H1 (cell line): ENCODE measurements around the gene PROSER2. TPM values are rescaled to one million over a fixed set of nuclear protein-coding genes. Genes with fewer than 3 reads are reported as not detected.

ENCODE experiments used
- CTCF ChIA-PET: fragments of 300-600 bp; sonication (Branson Sonifier 250); formaldehyde crosslinking; loops from one replicate; lab custom pipeline; 2021; ENCODE audit not compliant: partially characterized antibody; lab: Charles Lee
- POLR2A ChIA-PET: fragments of 300-600 bp; sonication (Branson Sonifier 250); formaldehyde crosslinking; loops from one replicate; lab custom pipeline; 2021; ENCODE audit warnings: inconsistent platforms; ENCODE audit not compliant: partially characterized antibody; lab: Charles Lee
- DNase-seq, 2 experiments: peaks; one replicate each; pipeline versions ENCODE4 v3.0.0 to v3.0.0-alpha.2; 2010 to 2022; ENCODE audit warnings: low spot score in 2 of 2, low read depth in 1 of 2, mixed read lengths in 1 of 2
- FAIRE-seq: peaks from 2 replicates; lab custom pipeline; 2011; peaks lifted over from hg19 to GRCh38; lab: Jason Lieb, UNC
- H2AFZ ChIP-seq: 2 replicates; pipeline ENCODE4 v1.8.1; 2012; ENCODE audit warnings: low read length, inconsistent platforms
- H2AK5ac ChIP-seq: 2 replicates; pipeline ENCODE4 v1.6.1; 2013; ENCODE audit warnings: low read depth, low read length
- H2BK120ac ChIP-seq: replicated peaks from 2 replicates; pipeline ENCODE3; 2013; ENCODE audit warnings: low read depth, low read length, inconsistent platforms
- H2BK12ac ChIP-seq: 2 replicates; pipeline ENCODE4 v1.6.1; 2013; ENCODE audit warnings: low read depth, low read length
- H2BK15ac ChIP-seq: 2 replicates; pipeline ENCODE4 v1.6.1; 2013; ENCODE audit warnings: low read length
- H2BK20ac ChIP-seq: 2 replicates; pipeline ENCODE4 v1.6.1; 2013; ENCODE audit warnings: low read length
- H2BK5ac ChIP-seq: 2 replicates; pipeline ENCODE4 v1.6.1; 2013; ENCODE audit warnings: low read depth, low read length
- H3K14ac ChIP-seq: 2 replicates; pipeline ENCODE4 v1.6.1; 2013; ENCODE audit warnings: inconsistent platforms; ENCODE audit not compliant: insufficient read length
- H3K18ac ChIP-seq: 2 replicates; pipeline ENCODE4 v1.6.1; 2013; ENCODE audit warnings: low read length; ENCODE audit errors: extremely low read depth
- H3K23ac ChIP-seq: 2 replicates; pipeline ENCODE4 v1.6.1; 2013; ENCODE audit warnings: inconsistent platforms; ENCODE audit not compliant: insufficient read length
- H3K23me2 ChIP-seq: 2 replicates; pipeline ENCODE4 v1.6.1; 2013; ENCODE audit warnings: low read depth, low read length
- H3K27ac ChIP-seq: 2 replicates; pipeline ENCODE4 v1.6.1; 2011; ENCODE audit warnings: low read depth, low read length, inconsistent platforms
- H3K27me3 ChIP-seq, 4 experiments: replicated peaks in 1 of 4; 1 replicate in 1 of 4; 2 replicates in 3 of 4; pipeline versions ENCODE4 v1.6.1 to v1.8.1; 2011 to 2013; ENCODE audit warnings: low read length in 3 of 4, mild to moderate bottlenecking in 3 of 4, inconsistent platforms in 2 of 4, mixed read lengths in 2 of 4, moderate library complexity in 1 of 4; ENCODE audit not compliant: control insufficient read depth in 3 of 4, insufficient read depth in 3 of 4; ENCODE audit errors: extremely low read depth in 1 of 4
- H3K36me3 ChIP-seq, 4 experiments: 2 replicates each; pipeline versions ENCODE4 v1.6.1 to v1.8.1; 2011 to 2013; ENCODE audit warnings: mild to moderate bottlenecking in 4 of 4, low read length in 3 of 4, moderate library complexity in 2 of 4, control low read depth in 1 of 4, inconsistent platforms in 1 of 4; ENCODE audit not compliant: insufficient read depth in 4 of 4, control insufficient read depth in 2 of 4
- H3K4ac ChIP-seq: replicated peaks from 2 replicates; pipeline ENCODE3; 2013; ENCODE audit warnings: low read length, low read depth, mixed read lengths, inconsistent platforms; ENCODE audit not compliant: insufficient read length
- H3K4me1 ChIP-seq, 4 experiments: replicated peaks in 1 of 4; 1 replicate in 1 of 4; 2 replicates in 3 of 4; pipeline versions ENCODE4 v1.6.1 to v1.8.1; 2011 to 2013; ENCODE audit warnings: low read length in 3 of 4, inconsistent platforms in 2 of 4, mixed read lengths in 1 of 4; ENCODE audit not compliant: insufficient read depth in 4 of 4, control insufficient read depth in 3 of 4
- H3K4me2 ChIP-seq, 2 experiments: 2 replicates each; pipeline versions ENCODE4 v1.6.1 to v1.8.1; 2011 to 2013; ENCODE audit warnings: low read depth in 2 of 2, low read length in 2 of 2, control low read depth in 1 of 2, inconsistent platforms in 1 of 2, mild to moderate bottlenecking in 1 of 2; ENCODE audit not compliant: insufficient read depth in 1 of 2
- H3K4me3 ChIP-seq, 4 experiments: fragments of 200-600, 300-600 bp in 1 of 4; sonication (generic), shearing (Covaris generic), sonication (Bioruptor Twin) in 1 of 4; 2 replicates each; pipeline versions ENCODE4 v1.5.1 to v1.8.1; 2011 to 2016; ENCODE audit warnings: low read length in 4 of 4, low read depth in 3 of 4, control low read depth in 2 of 4, inconsistent platforms in 2 of 4, mild to moderate bottlenecking in 2 of 4, mixed read lengths in 1 of 4, moderate library complexity in 1 of 4; ENCODE audit not compliant: insufficient read depth in 2 of 4; ENCODE audit errors: extremely low read depth in 1 of 4
- H3K56ac ChIP-seq: replicated peaks from 2 replicates; pipeline ENCODE3; 2013; ENCODE audit warnings: low read depth, mild to moderate bottlenecking, mixed read lengths, low read length, inconsistent platforms; ENCODE audit not compliant: insufficient read length
- H3K79me1 ChIP-seq: 2 replicates; pipeline ENCODE4 v1.6.1; 2013; ENCODE audit warnings: low read depth, low read length, control low read depth
- H3K79me2 ChIP-seq, 2 experiments: 2 replicates each; pipeline versions ENCODE4 v1.6.1 to v1.8.1; 2012 to 2013; ENCODE audit warnings: low read length in 2 of 2, mild to moderate bottlenecking in 2 of 2, inconsistent platforms in 1 of 2; ENCODE audit not compliant: insufficient read depth in 2 of 2, control insufficient read depth in 1 of 2
- H3K9ac ChIP-seq, 4 experiments: replicated peaks in 1 of 4; 1 replicate in 1 of 4; 2 replicates in 3 of 4; pipeline versions ENCODE4 v1.6.1 to v1.8.1; 2011 to 2013; ENCODE audit warnings: low read depth in 3 of 4, low read length in 3 of 4, control low read depth in 2 of 4, mild to moderate bottlenecking in 2 of 4, moderate library complexity in 2 of 4, inconsistent platforms in 1 of 4; ENCODE audit errors: extremely low read depth in 1 of 4
- H3K9me3 ChIP-seq, 2 experiments: 2 replicates each; pipeline versions ENCODE4 v1.6.1 to v1.8.1; 2012 to 2013; ENCODE audit warnings: mild to moderate bottlenecking in 2 of 2, moderate library complexity in 2 of 2, control low read depth in 1 of 2, inconsistent platforms in 1 of 2, low read depth in 1 of 2, low read length in 1 of 2, mixed read lengths in 1 of 2; ENCODE audit not compliant: insufficient read depth in 2 of 2
- H4K20me1 ChIP-seq, 2 experiments: replicated peaks in 1 of 2; 2 replicates each; pipeline versions ENCODE3 to v1.8.1; 2011 to 2013; ENCODE audit warnings: inconsistent platforms in 2 of 2, low read length in 2 of 2, mild to moderate bottlenecking in 1 of 2; ENCODE audit not compliant: insufficient read depth in 2 of 2, control insufficient read depth in 1 of 2
- H4K5ac ChIP-seq: 2 replicates; pipeline ENCODE4 v1.6.1; 2013; ENCODE audit warnings: low read length, low read depth, mixed read lengths, inconsistent platforms; ENCODE audit not compliant: insufficient read length
- H4K8ac ChIP-seq: 2 replicates; pipeline ENCODE4 v1.8.0; 2013; ENCODE audit warnings: mild to moderate bottlenecking, moderate library complexity, low read length, inconsistent platforms; ENCODE audit not compliant: insufficient read depth; ENCODE audit errors: extremely low read depth
- H4K91ac ChIP-seq: replicated peaks from 2 replicates; pipeline ENCODE3; 2013; ENCODE audit warnings: low read length, mixed read lengths, inconsistent platforms; ENCODE audit not compliant: insufficient read length
- TEAD4 ChIP-seq: IDR thresholded peaks from 2 replicates; pipeline ENCODE4 v1.6.1; 2012; ENCODE audit warnings: low read depth, low read length, inconsistent platforms, mixed read lengths
- YY1 ChIP-seq: IDR thresholded peaks from 2 replicates; pipeline ENCODE4 v1.6.1; 2011; ENCODE audit warnings: low read depth, mild to moderate bottlenecking, low read length
- WGBS, 2 experiments: shearing (Covaris generic) in 1 of 2; methylation state at CpG; one replicate each; pipeline versions ENCODE4 v1.1.6 to v1.1.7; 2013 to 2015; ENCODE audit warnings: low lambda C conversion rate in 2 of 2, mixed read lengths in 2 of 2, inconsistent platforms in 1 of 2, low coverage in 1 of 2, missing lambda C conversion rate in 1 of 2; ENCODE audit not compliant: insufficient replicate concordance in 2 of 2, insufficient coverage in 1 of 2, insufficient read length in 1 of 2; ENCODE audit errors: extremely low coverage in 1 of 2, missing lambda C conversion rate in 1 of 2; 5-methylcytosine and 5-hydroxymethylcytosine counted together
- polyA plus RNA-seq, 7 experiments: library from polyadenylated mRNA; depleted of rRNA in 3 of 7; stranded (reverse) in 5 of 7; unstranded in 2 of 7; fragments of >200 nt in 5 of 7; fragments of 200-250 nt in 2 of 7; gene quantifications; 1 replicate in 5 of 7; 2 replicates in 1 of 7; 4 replicates in 1 of 7; pipeline versions ENCODE4 v1.2.1 to v1.2.3, GENCODE V29; 2011 to 2013; ENCODE audit warnings: missing spikeins in 2 of 7, mixed read lengths in 2 of 7
- total RNA-seq: library from RNA; stranded (reverse); fragmentation: NEBNext Ultra II Directional; extraction: Animal tissue kit (Norgen Biotek cat#: 25700); gene quantifications from 2 replicates; pipeline ENCODE4 v1.2.1, GENCODE V29; 2021

Gene PROSER2
- total and polyA plus RNA-seq, 2 of the 8 experiments (the other 6 are each of a cell fraction or from before 2014, with no cell fraction given): 3.9 to 13.7 TPM

- no peak overlapping the region for H2BK12ac ChIP-seq
- no peak overlapping the region for H3K4me2 ChIP-seq
- no peak overlapping the region for H3K23ac ChIP-seq
- no peak overlapping the region for H3K18ac ChIP-seq
- no peak overlapping the region for H2BK5ac ChIP-seq
- H3K4me1 ChIP-seq: peaks cover 0 to 4% (median 1%) of the 10 kb centered on the region in 4 experiments; a peak in 2 of 7 replicates
- no peaks in the 10 kb centered on the region for H3K9me3 ChIP-seq
- no peaks in the 10 kb centered on the region for H4K20me1 ChIP-seq
- no peak overlapping the region for H4K91ac ChIP-seq
- H2AFZ ChIP-seq: no peak overlapping the region
- FAIRE-seq (no peak), DNase-seq (no peak)
- no peak overlapping the region for H3K56ac ChIP-seq
- H3K36me3 ChIP-seq: no peaks in the 10 kb centered on the region
- H3K4ac ChIP-seq: no peak overlapping the region
- TF ChIP-seq YY1: no peak
- TF ChIP-seq TEAD4: no peak
- TF ChIP-seq, all 59 proteins: peak for 0
- CTCF ChIA-PET: interaction anchor here (1.0 to 7.8 kb wide), 4 partner anchors 12 to 85 kb away, joined by 3 to 34 read pairs (median 5); no protein-coding TSS in a partner anchor
- POLR2A ChIA-PET: no interaction called here
- Histone ChIP-seq H2BK15ac (no peak overlapping the region), H2AK5ac (no peak overlapping the region), H3K79me1 (no peaks in the 10 kb centered on the region), H3K27ac (no peak overlapping the region), H3K27me3 (no peaks in the 10 kb centered on the region), H3K9ac (no peak overlapping the region), H2BK120ac (no peak overlapping the region), H4K8ac (no peak overlapping the region), H2BK20ac (no peak overlapping the region), H3K4me3 (no peak overlapping the region), H4K5ac (no peak overlapping the region), H3K23me2 (no peaks in the 10 kb centered on the region), H3K79me2 (no peaks in the 10 kb centered on the region), H3K14ac (no peak overlapping the region)
- whole genome bisulfite sequencing, 2 experiments: 92% methylated on average over 7 of the region's 7 CpGs; no CpG with 5 or more reads in 1 of the 2 experiments
These were observed 78.3 kb downstream of the PROSER2 start for GRCh38 chr10:11901454-11901832.
